GF-D8 (cell line): Measurements from ENCODE around the gene RAB3C.

ENCODE experiments used
- DNase-seq: peaks from one replicate; lab custom pipeline; 2025; lab: John Stamatoyannopoulos, UW

RAB3C gene

GRCh38 chr5:58735637-58736036 lies 152.8 kb downstream of the RAB3C start:
- no peak for DNase-seq

- no peak for DNase-seq
Observed at GRCh38 chr5:58736214-58736613, 153.3 kb downstream of the RAB3C start.

GRCh38 chr5:58737671-58738070 lies 154.8 kb downstream of the RAB3C start:
- no peak for DNase-seq

- no peak for DNase-seq
Observed at GRCh38 chr5:58738336-58738735, 155.5 kb downstream of the RAB3C start.

- DNase-seq, result no peak
Observed at GRCh38 chr5:58739051-58739450, 156.2 kb downstream of the RAB3C start.

GRCh38 chr5:58740956-58741355 lies 158.1 kb downstream of the RAB3C start:
- DNase-seq, result no peak

- DNase-seq, result no peak
Observed at GRCh38 chr5:58745350-58745749, 162.5 kb downstream of the RAB3C start.

DNA sequence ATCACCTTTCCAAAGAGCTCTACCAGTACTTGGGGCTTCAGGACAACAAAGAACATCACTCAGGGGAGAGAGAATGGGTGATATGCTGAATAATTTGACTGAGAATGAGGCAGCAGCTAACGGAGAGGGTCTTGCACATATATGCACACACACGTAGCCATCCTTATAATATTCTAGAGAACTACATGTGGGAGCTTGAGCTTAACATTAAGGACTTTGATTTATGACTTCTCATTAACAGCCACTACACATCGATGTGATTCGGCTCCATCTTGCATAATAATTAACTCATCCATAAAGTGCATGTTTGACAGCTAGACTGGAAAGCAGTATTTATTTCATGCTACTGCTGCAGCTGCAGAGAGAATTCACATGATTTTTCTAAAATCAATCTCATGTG lies 163.4 kb downstream of the RAB3C start:
- no peak for DNase-seq

- DNase-seq, result no peak
Observed at GRCh38 chr5:58750036-58750435, 167.2 kb downstream of the RAB3C start.

- DNase-seq, result no peak
Observed at GRCh38 chr5:58751222-58751837, 168.5 kb downstream of the RAB3C start.

GRCh38 chr5:58752104-58752503 lies 169.2 kb downstream of the RAB3C start:
- no peak for DNase-seq

GRCh38 chr5:58753446-58753845 lies 170.6 kb downstream of the RAB3C start:
- DNase-seq, result no peak

DNA sequence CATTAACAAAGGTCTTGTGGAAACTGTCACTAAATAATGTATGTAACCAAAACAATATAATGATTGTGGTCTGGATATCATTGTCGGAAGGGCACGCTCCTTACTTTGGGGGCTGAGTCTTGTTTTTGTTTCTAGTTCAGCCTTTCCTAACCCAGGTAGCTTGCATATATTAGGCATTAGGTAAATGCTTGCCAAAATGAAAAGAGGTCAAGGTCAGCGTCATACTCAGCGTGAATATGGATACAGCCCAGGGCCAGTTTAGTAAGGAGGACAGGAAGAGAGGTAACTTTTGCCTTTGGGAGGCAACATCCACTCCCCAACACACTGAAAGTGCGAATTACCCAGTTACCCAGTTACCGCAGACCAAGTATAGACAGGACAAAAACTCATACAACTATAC lies 171.4 kb downstream of the RAB3C start:
- no peak for DNase-seq

DNA sequence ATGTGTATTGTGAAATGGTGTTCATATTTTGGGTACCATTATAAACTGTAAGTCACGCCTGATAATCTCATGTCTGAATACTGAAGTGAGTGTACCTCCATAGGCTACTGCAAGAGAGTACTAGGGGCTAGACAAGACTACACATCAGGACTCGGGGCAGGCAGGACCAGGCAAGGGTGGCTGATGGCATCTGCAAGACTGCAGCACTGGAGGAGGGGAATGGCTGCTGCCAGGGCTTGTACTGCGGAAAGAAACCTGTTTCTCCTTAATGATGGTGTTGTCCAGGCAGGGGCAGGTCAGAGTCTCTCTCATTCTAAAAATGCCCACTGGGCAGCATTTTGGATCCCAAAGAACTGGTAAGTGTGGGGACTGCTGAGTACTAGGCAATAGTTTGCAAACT lies 172.5 kb downstream of the RAB3C start:
- DNase-seq, result no peak

DNA sequence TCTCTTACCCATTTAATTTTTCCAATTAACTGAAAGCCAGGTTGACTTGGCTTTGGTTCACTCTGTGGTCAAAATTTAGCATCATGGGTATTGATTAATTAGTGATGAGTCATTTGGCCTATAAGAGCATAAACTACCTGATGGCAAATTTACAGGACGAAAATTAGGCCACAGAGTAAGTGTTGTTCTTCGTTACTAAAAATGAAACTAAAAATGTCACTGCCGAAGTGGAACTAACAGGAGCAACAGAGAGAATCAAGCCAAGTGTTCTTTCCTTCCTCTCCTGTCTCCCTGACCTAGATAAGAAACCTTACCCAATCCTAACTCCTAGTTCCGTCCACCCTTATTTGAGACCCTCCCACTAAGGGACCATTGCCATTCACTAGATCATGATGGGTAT lies 176.9 kb downstream of the RAB3C start:
- no peak for DNase-seq

GRCh38 chr5:58760222-58760621 lies 177.3 kb downstream of the RAB3C start:
- DNase-seq, result no peak

DNA sequence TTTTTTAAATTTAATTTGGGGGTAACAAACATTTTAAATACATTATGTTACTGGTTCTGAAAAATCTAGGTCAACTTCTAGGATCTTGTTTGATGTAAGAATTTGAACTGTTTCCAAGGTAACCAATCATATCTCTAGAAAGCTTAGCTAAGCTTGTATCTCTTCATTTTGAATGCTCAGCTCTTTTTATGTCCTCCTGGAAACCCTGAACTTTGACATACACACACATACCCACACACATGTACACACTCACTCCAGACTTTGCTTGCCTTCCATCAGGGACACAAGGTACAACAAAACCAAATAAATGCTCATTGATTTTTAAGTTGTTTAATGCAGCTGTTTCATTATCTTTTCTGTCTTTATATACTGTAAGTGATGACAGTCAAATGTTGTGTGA lies 178.5 kb downstream of the RAB3C start:
- DNase-seq, result no peak

GRCh38 chr5:58763390-58763789 lies 180.5 kb downstream of the RAB3C start:
- DNase-seq, result no peak

DNA sequence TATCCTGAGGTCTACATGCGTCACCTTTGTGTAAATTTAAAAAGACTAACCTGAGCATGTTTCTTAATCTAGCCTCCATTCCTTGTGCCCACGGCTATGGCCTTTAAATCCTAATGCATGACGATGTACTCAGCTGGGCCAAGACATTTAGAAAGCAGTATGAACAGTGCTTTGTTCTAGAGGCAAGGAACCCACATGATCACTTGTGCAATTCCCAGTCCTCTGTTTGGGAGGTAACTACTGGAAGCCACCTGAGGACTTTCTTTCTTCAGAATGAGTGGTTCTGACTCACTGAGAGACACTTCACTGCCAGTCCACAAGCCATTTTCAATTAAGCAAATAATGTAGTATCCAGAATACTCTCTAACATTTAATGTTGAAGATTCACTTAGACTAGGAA lies 181.3 kb downstream of the RAB3C start:
- no peak for DNase-seq

DNA sequence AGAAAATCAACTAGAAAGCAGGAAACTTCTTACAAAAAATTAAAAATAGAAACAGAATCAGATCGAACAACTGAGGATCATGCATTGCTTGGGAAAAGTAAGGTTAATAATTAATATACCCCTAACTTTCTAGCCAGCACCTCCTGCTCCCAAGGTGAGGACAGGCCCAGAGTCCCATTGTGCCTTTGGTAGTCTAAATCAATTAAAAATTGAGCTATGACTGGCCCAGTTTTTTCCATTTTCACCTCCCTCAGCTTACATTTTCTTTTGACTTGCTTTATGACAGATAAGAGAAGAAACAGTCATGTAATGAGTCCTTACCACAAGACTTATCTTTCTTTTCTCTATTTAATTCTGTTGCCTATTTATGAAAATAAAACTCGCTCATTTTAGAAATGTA lies 182.2 kb downstream of the RAB3C start:
- DNase-seq, result no peak

GRCh38 chr5:58767104-58767503 lies 184.2 kb downstream of the RAB3C start:
- DNase-seq, result no peak

- DNase-seq, result no peak
Observed at GRCh38 chr5:58770136-58770535, 187.3 kb downstream of the RAB3C start.

- no peak for DNase-seq
Observed at GRCh38 chr5:58771796-58772195, 188.9 kb downstream of the RAB3C start.

GRCh38 chr5:58773744-58774441 lies 191.0 kb downstream of the RAB3C start:
- no peak for DNase-seq
